ENCODE results near the gene E4F1. TPM values are rescaled to one million over a fixed set of nuclear protein-coding genes. Genes with fewer than 3 reads are reported as not detected.

E4F1 gene
- total RNA-seq, 6 donors from 2014 or later = 24.9 to 153 (median 32.9) TPM

DNA sequence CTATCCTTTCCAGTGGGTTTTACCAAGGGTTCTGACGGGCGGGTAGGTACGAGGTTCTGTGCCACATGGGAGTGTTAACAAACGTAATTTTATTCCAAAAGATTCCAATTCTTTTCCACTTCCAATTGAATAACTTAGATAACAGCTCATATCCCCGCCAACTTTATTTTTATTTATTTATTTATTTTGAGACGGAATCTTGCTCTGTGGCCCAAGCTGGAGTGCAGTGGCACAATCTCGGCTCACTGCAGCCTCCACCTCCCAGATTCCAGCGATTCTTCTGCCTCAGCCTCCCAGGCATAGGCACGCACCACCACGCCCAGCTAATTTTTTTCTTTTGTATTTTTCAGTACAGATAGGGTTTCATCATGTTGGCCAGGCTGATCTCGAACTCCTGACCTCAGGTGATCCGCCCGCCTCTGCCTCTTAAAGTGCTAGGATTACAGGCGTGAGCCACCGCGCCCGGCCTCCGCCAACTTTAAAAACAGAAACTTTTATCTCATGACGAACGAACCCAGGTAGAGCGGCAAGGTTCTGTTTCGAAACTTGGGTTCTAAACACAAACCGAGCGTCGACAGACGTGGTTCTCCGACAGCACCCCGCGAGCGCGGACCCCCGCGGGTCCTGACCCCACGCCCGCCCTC is 27.4 kb downstream of the E4F1 start:
- peak overlapping the region; percentile 83 to 91 (median 86) for H3K27ac ChIP-seq
- peak overlapping the region; percentile 67 to 86 (median 71) for H3K4me3 ChIP-seq
- WGBS, 2 donors = 11 to 12% methylated on average over 26 to 34 of the region's 35 CpGs
- TF ChIP-seq, protein P1, sequence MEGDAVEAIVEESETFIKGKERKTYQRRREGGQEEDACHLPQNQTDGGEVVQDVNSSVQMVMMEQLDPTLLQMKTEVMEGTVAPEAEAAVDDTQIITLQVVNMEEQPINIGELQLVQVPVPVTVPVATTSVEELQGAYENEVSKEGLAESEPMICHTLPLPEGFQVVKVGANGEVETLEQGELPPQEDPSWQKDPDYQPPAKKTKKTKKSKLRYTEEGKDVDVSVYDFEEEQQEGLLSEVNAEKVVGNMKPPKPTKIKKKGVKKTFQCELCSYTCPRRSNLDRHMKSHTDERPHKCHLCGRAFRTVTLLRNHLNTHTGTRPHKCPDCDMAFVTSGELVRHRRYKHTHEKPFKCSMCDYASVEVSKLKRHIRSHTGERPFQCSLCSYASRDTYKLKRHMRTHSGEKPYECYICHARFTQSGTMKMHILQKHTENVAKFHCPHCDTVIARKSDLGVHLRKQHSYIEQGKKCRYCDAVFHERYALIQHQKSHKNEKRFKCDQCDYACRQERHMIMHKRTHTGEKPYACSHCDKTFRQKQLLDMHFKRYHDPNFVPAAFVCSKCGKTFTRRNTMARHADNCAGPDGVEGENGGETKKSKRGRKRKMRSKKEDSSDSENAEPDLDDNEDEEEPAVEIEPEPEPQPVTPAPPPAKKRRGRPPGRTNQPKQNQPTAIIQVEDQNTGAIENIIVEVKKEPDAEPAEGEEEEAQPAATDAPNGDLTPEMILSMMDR (IDR thresholded peaks at IDR 0.05) = no peak
- TF ChIP-seq POLR2AphosphoS5 (IDR thresholded peaks at IDR 0.05) (no peak), EP300 (IDR thresholded peaks at IDR 0.05) (no peak), POLR2A (IDR thresholded peaks at IDR 0.05) (no peak)
- no peaks in the 10 kb centered on the region for H3K9me3 ChIP-seq
- H3K4me1 ChIP-seq = peaks cover 16 to 22% (median 18%) of the 10 kb centered on the region in 4 donors
- DNase-seq (peak in 1 of 2 donors; percentile 59), ATAC-seq (ENCODE audit: low FRiP score in 2 of 2) (no peak)
- no peaks in the 10 kb centered on the region for H3K27me3 ChIP-seq
- H3K36me3 ChIP-seq = peaks cover 19 to 43% (median 39%) of the 10 kb centered on the region in 4 donors

DNA sequence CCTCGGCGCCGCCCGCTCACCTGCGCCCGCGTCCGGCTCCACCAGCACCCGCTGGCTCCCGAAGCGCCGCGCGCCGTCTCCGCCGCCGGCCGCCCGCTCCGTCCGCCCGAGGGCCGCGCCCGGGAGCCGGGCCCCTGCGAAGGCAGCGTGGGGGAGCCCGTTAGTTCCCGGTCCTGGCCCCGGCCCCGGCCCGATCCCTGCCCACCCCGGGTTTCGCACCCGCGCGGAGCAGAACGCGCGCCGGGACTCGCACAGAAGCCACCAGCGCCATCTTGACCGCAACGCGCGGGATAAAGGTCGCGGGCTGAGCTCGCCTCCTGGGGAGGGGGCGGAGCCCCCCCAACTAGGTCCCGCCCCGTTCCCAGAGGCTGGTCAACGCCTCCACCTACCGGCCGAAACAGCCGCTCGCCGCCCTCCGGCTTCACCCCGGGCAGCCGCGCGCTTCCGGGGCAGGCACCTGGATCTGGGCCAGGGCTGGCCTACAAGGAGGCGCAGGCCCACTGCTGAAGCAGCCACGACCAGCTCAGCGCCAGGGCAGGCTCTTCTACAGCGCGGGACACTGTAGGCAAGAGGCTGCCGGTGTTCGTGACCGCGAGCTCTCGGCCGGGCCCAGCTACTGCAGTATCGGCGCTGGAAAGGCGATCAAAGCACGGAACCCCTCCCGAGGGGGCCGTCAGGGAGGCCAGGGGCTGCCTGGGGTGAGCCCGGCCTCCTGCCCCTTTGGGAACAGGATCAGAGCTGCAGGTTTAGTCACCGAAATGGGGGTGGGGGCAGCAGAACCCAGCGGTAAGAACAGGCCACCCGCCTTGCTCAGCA is 28.1 kb downstream of the E4F1 start, which contains the start of gene ECI1:
ECI1 (minus strand) TSS at position 292 of the 816 bp plus-strand sequence; CDS start at position 271, 21 bp downstream.
- Histone ChIP-seq H3K27me3 (no peaks in the 10 kb centered on the region), H3K9me3 (no peaks in the 10 kb centered on the region), H3K36me3 (peaks cover 26 to 43% (median 39%) of the 10 kb centered on the region in 4 donors), H3K4me3 (peak within 1 kb of the TSS; percentile 67 to 86 (median 71)), H3K27ac (peak within 1 kb of the TSS; percentile 83 to 91 (median 86)), H3K4me1 (peaks cover 16 to 22% (median 18%) of the 10 kb centered on the region in 4 donors)
- ATAC-seq (ENCODE audit: low FRiP score in 2 of 2) = peak; percentile 99
- WGBS, 2 donors = 6 to 17% methylated on average over 4 to 17 of the region's 88 CpGs
- DNase-seq = peak; percentile 97 to 98
- TF ChIP-seq POLR2A (IDR thresholded peaks at IDR 0.05) (peak in 3 of 4 donors; percentile 63 to 87 (median 74)), EP300 (IDR thresholded peaks at IDR 0.05) (peak in 1 of 4 donors; percentile 51), POLR2AphosphoS5 (IDR thresholded peaks at IDR 0.05) (peak; percentile 72 to 85)
- TF ChIP-seq, protein P1 (IDR thresholded peaks at IDR 0.05) = peak; percentile 59 to 96 (median 89)

DNA sequence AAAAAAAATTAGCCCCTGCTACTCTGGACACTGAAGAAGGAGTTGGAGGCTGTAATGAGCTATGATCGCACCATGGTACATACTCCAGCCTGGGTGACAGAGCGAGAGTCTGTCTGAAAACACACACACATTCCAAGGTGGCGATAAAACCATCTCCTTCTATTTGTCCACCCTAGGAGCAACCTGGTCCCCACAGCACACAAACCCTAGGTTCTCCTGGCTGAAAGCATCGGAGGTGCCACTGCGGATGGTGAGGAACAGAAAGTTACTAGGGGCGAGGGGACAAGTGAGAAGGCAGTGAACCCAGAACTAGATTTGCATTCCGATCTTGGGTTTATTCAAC is 29.4 kb downstream of the E4F1 start:
- Histone ChIP-seq H3K27me3 (no peaks in the 10 kb centered on the region), H3K36me3 (peaks cover 31 to 52% (median 48%) of the 10 kb centered on the region in 4 donors), H3K9me3 (no peaks in the 10 kb centered on the region), H3K4me3 (no peak overlapping the region), H3K27ac (no peak overlapping the region), H3K4me1 (peaks cover 16 to 22% (median 18%) of the 10 kb centered on the region in 4 donors)
- TF ChIP-seq, protein P1 (IDR thresholded peaks at IDR 0.05) = no peak
- TF ChIP-seq POLR2AphosphoS5 (IDR thresholded peaks at IDR 0.05) (no peak), POLR2A (IDR thresholded peaks at IDR 0.05) (no peak), EP300 (IDR thresholded peaks at IDR 0.05) (no peak)
- DNase-seq = no peak
- WGBS, 2 donors = 94% methylated on average over 7 of the region's 7 CpGs
- ATAC-seq (ENCODE audit: low FRiP score in 2 of 2) = no peak

DNA sequence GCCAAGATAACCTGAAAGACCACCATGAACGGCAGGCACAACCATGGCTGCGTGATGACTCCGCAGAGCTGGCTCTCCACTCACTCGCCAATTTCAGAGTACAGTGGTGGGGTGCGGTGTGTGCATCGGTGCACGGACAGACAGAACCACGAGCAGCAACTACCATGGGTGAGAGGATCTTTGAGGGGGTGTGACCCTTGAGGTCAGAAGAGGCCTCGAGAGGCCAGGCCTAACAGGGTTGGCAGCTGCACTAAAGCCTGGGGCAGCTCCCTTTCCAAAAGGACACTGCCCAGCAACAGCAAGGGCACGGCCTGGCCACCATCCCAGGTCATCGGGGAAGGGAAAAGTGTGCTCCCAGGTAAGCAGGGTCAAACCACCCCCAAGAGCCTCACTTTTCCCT is 29.9 kb downstream of the E4F1 start:
- no peak for TF ChIP-seq EP300 (IDR thresholded peaks at IDR 0.05)
- no peak for TF ChIP-seq POLR2A (IDR thresholded peaks at IDR 0.05)
- no peak for TF ChIP-seq POLR2AphosphoS5 (IDR thresholded peaks at IDR 0.05)
- H3K4me1 ChIP-seq = peaks cover 16 to 22% (median 18%) of the 10 kb centered on the region in 4 donors
- no peak overlapping the region for H3K4me3 ChIP-seq
- WGBS, 2 donors = 88% methylated on average over 11 of the region's 11 CpGs
- H3K9me3 ChIP-seq = no peaks in the 10 kb centered on the region
- no peak for DNase-seq
- no peaks in the 10 kb centered on the region for H3K27me3 ChIP-seq
- H3K36me3 ChIP-seq = peaks cover 31 to 57% (median 52%) of the 10 kb centered on the region in 4 donors
- ATAC-seq (ENCODE audit: low FRiP score in 2 of 2) = no peak
- H3K27ac ChIP-seq = no peak overlapping the region

DNA sequence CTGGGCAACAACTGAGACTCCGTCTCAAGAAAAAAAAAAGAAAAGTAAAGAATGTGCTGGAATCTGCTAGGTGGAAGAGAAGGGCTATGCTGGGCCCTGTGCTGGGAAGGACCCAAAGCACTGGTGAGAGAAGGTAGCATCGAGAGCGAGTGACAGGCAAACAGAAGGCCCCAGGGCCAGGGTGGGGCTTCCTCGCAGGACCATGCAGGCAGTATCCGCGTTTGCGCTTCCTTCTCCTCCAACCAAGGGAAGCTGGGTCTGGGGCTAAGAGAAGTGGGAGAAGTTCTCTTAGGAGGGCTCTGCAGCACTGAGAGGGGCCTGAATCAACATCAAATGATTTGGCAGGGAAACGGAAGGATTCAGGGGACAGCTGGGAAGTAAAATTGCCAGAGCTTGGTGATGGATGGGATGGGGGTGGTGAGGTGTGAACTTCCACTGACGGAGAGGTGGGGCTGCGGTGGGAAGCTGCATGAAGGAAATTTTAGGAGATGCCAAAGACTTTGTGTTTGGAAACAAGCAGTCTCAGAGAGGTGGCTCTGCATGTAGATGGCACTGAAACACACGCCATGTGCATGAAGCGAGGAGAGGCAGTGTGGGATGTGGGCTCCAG is 33.2 kb downstream of the E4F1 start:
- no peak overlapping the region for H3K4me3 ChIP-seq
- H3K27me3 ChIP-seq = no peaks in the 10 kb centered on the region
- TF ChIP-seq POLR2A (IDR thresholded peaks at IDR 0.05) (no peak), POLR2AphosphoS5 (IDR thresholded peaks at IDR 0.05) (no peak), EP300 (IDR thresholded peaks at IDR 0.05) (no peak)
- TF ChIP-seq, protein P1 (IDR thresholded peaks at IDR 0.05) = no peak
- ATAC-seq (ENCODE audit: low FRiP score in 2 of 2) (no peak), DNase-seq (no peak)
- no peaks in the 10 kb centered on the region for H3K9me3 ChIP-seq
- 86 to 90% methylated on average over 12 of the region's 12 CpGs for WGBS, 2 donors
- peaks cover 6 to 9% (median 7%) of the 10 kb centered on the region in 4 donors for H3K4me1 ChIP-seq
- H3K27ac ChIP-seq = no peak overlapping the region
- peaks cover 44 to 90% (median 82%) of the 10 kb centered on the region in 4 donors for H3K36me3 ChIP-seq
